Endothelial cell of umbilical vein (primary cell): ENCODE results near the gene EPHX1. TPM values are rescaled to one million over a fixed set of nuclear protein-coding genes. Genes with fewer than 3 reads are reported as not detected.

Experiments used
- BruUV-seq: library from RNA; stranded (reverse); fragments of 400-500 nt; replicated peaks from 2 replicates; lab custom pipeline; 2021; lab: Mats Ljungman, UMichigan
- CTCF ChIA-PET: fragments of 300-600, 350-600 bp; sonication (Branson Sonifier 250); formaldehyde crosslinking; loops from one replicate; lab custom pipeline; 2021; ENCODE audit warnings: antibody characterized with exemption, inconsistent platforms; lab: Charles Lee
- POLR2A ChIA-PET: fragments of 300-600, 350-600 bp; sonication (Branson Sonifier 250); formaldehyde crosslinking; loops from one replicate; lab custom pipeline; 2021; ENCODE audit warnings: antibody characterized with exemption, inconsistent platforms; lab: Charles Lee
- DNase-seq: peaks from one replicate; pipeline ENCODE4 v3.0.0-alpha.2; 2011; ENCODE audit warnings: low read depth, low spot score
- FAIRE-seq: peaks from 2 replicates; lab custom pipeline; 2011; peaks lifted over from hg19 to GRCh38; lab: Jason Lieb, UNC
- H2AFZ ChIP-seq: 2 replicates; pipeline ENCODE4 v1.6.0; 2012; ENCODE audit warnings: low read depth, low read length, control low read depth, inconsistent platforms
- H3K27ac ChIP-seq: 2 replicates; pipeline ENCODE4 v1.5.1; 2011; ENCODE audit warnings: low read depth, mild to moderate bottlenecking, control low read depth, low read length, moderate library complexity; ENCODE audit not compliant: insufficient read depth
- H3K27me3 ChIP-seq, 2 experiments: 2 replicates each; pipeline versions ENCODE4 v1.6.0 to v1.6.1; 2011; ENCODE audit warnings: low read length in 2 of 2, mixed read lengths in 1 of 2; ENCODE audit not compliant: control insufficient read depth in 2 of 2, insufficient read depth in 2 of 2
- H3K36me3 ChIP-seq, 2 experiments: 2 replicates in 1 of 2; 3 replicates in 1 of 2; pipeline ENCODE4 v1.5.1; 2011; ENCODE audit warnings: low read length in 2 of 2, mild to moderate bottlenecking in 1 of 2, moderate library complexity in 1 of 2; ENCODE audit not compliant: control insufficient read depth in 2 of 2, insufficient read depth in 2 of 2; ENCODE audit errors: extremely low read depth in 1 of 2
- H3K4me1 ChIP-seq: 3 replicates; pipeline ENCODE4 v1.5.1; 2011; ENCODE audit warnings: mild to moderate bottlenecking, low read length; ENCODE audit not compliant: control insufficient read depth, insufficient read depth; ENCODE audit errors: extremely low read depth
- H3K4me2 ChIP-seq: 2 replicates; pipeline ENCODE4 v1.6.1; 2011; ENCODE audit warnings: low read length, control low read depth, mixed read lengths; ENCODE audit not compliant: insufficient read depth
- H3K4me3 ChIP-seq, 3 experiments: fragments of 200-600 bp in 1 of 3; sonication (generic), shearing (Covaris generic) in 1 of 3; replicated peaks in 1 of 3; 2 replicates each; pipeline ENCODE4 v1.5.1; 2011 to 2016; ENCODE audit warnings: control low read depth in 3 of 3, low read length in 3 of 3, mild to moderate bottlenecking in 2 of 3, inconsistent platforms in 1 of 3, low read depth in 1 of 3, moderate library complexity in 1 of 3; ENCODE audit not compliant: insufficient read depth in 1 of 3
- H3K79me2 ChIP-seq: 2 replicates; pipeline ENCODE4 v1.6.0; 2012; ENCODE audit warnings: low read length, inconsistent platforms; ENCODE audit not compliant: control insufficient read depth, insufficient read depth
- H3K9ac ChIP-seq: replicated peaks from 2 replicates; pipeline ENCODE3; 2011; ENCODE audit warnings: low read length, control low read depth; ENCODE audit not compliant: insufficient read depth; ENCODE audit errors: extremely low read depth
- H3K9me1 ChIP-seq: replicated peaks from 3 replicates; pipeline ENCODE4 v1.6.0; 2011; ENCODE audit warnings: mild to moderate bottlenecking, low read length; ENCODE audit not compliant: control insufficient read depth, insufficient read depth; ENCODE audit errors: extremely low read depth
- H3K9me3 ChIP-seq: replicated peaks from 2 replicates; pipeline ENCODE4 v1.5.1; 2012; ENCODE audit warnings: low read length, inconsistent platforms; ENCODE audit not compliant: control insufficient read depth, insufficient read depth
- H4K20me1 ChIP-seq: replicated peaks from 2 replicates; pipeline ENCODE3; 2011; ENCODE audit warnings: mild to moderate bottlenecking, low read length; ENCODE audit not compliant: control insufficient read depth, insufficient read depth; ENCODE audit errors: extremely low read depth
- CTCF ChIP-seq, 2 donors: IDR thresholded peaks; 1 replicate in 1 of 2; 2 replicates in 1 of 2; pipeline ENCODE4 v1.5.1; 2011; ENCODE audit warnings: low read length in 2 of 2, mild to moderate bottlenecking in 2 of 2, moderate library complexity in 2 of 2, control low read depth in 1 of 2, inconsistent platforms in 1 of 2, low read depth in 1 of 2; ENCODE audit not compliant: insufficient read depth in 1 of 2; ENCODE audit errors: extremely low read depth in 1 of 2
- EZH2 ChIP-seq: IDR thresholded peaks from 2 replicates; pipeline ENCODE4 v1.6.1; 2012; ENCODE audit warnings: borderline replicate concordance, low read depth, mild to moderate bottlenecking, moderate library complexity, low read length, inconsistent platforms; ENCODE audit not compliant: severe bottlenecking
- FOS ChIP-seq: IDR thresholded peaks from 2 replicates; pipeline ENCODE4 v1.6.1; 2011; ENCODE audit warnings: mild to moderate bottlenecking, low read length, moderate library complexity, borderline replicate concordance; ENCODE audit not compliant: insufficient read depth
- GATA2 ChIP-seq: IDR thresholded peaks from 2 replicates; pipeline ENCODE4 v1.7.0; 2011; ENCODE audit warnings: low read depth, mild to moderate bottlenecking, moderate library complexity, mixed read lengths, low read length; ENCODE audit not compliant: insufficient read length, insufficient read depth
- JUN ChIP-seq: IDR thresholded peaks from 2 replicates; pipeline ENCODE4 v1.6.1; 2011; ENCODE audit warnings: borderline replicate concordance, low read depth; ENCODE audit not compliant: insufficient read length, insufficient read depth
- MAX ChIP-seq: IDR thresholded peaks from 2 replicates; pipeline ENCODE4 v1.6.1; 2011; ENCODE audit not compliant: insufficient read depth, insufficient read length
- MYC ChIP-seq: IDR thresholded peaks from one replicate; pipeline ENCODE4 v1.6.1; 2011; ENCODE audit warnings: mild to moderate bottlenecking, low read depth, low read length
- POLR2A ChIP-seq: IDR thresholded peaks from 2 replicates; pipeline ENCODE4 v1.6.1; 2012; ENCODE audit warnings: low read depth, mild to moderate bottlenecking, control low read depth, low read length
- POLR2AphosphoS5 ChIP-seq: IDR thresholded peaks from 2 replicates; pipeline ENCODE4 v1.6.1; 2012; ENCODE audit warnings: low read depth, mild to moderate bottlenecking, control low read depth, low read length, moderate library complexity; ENCODE audit not compliant: insufficient read depth
- dilution Hi-C: fragments of 300-500 bp; cut with MboI; formaldehyde crosslinking; loops from one replicate; pipeline ENCODE4 v1.15.0; 2019; ENCODE audit warnings: low sequenced_read_pairs; ENCODE audit not compliant: extremely low pct_ligation_motif_present
- intact Hi-C: fragments of 100-400 bp; cut with micrococcal nuclease; formaldehyde crosslinking; loops from one replicate; pipeline ENCODE4 v1.10.0; 2022
- polyA plus RNA-seq, 4 experiments: library from polyadenylated mRNA; depleted of rRNA in 3 of 4; stranded (reverse) in 3 of 4; unstranded in 1 of 4; fragments of >200 nt; gene quantifications; 2 replicates each; pipeline versions ENCODE4 v1.2.1 to v1.2.3, GENCODE V29; 2011 to 2012; ENCODE audit warnings: missing spikeins in 1 of 4
- total RNA-seq: library from RNA; stranded (reverse); gene quantifications from 2 replicates; pipeline ENCODE4 v1.2.3, GENCODE V29; 2021

EPHX1 gene
- total and polyA plus RNA-seq, 2 donors (not counting 3 experiments of a cell fraction or from before 2014, with no cell fraction given): 23.7 to 25.2 TPM

- DNase-seq: no peak
- Histone ChIP-seq H3K4me3 (no peak overlapping the region), H4K20me1 (no peaks in the 10 kb centered on the region), H3K4me1 (no peaks in the 10 kb centered on the region), H3K9me3 (no peaks in the 10 kb centered on the region), H3K79me2 (no peaks in the 10 kb centered on the region), H3K4me2 (no peak overlapping the region), H3K27me3 (no peaks in the 10 kb centered on the region), H3K36me3 (peaks cover 0 to 5% of the 10 kb centered on the region in 2 experiments), H3K9me1 (no peaks in the 10 kb centered on the region), H3K9ac (no peak overlapping the region), H3K27ac (no peak overlapping the region), H2AFZ (no peak overlapping the region)
- BruUV-seq: no TSS peak
- FAIRE-seq: no peak
- dilution Hi-C loops (no loop called here), intact Hi-C loops (no loop called here)
- ChIA-PET CTCF (no interaction called here), POLR2A (no interaction called here)
- TF ChIP-seq GATA2 (no peak), MAX (no peak), EZH2 (no peak), POLR2A (no peak), POLR2AphosphoS5 (no peak), MYC (no peak), FOS (no peak), JUN (no peak), CTCF (IDR thresholded peaks at IDR 0.05; ENCODE audit: extremely low read depth in 1 of 2, insufficient read depth in 1 of 2, low read depth in 1 of 2, low read length in 2 of 2) (no peak)
These were observed 64.5 kb downstream of the EPHX1 start for GRCh38 chr1:225874431-225874830.
